ENCODE data around the gene VWA3B. TPM values are rescaled to one million over a fixed set of nuclear protein-coding genes. Genes with fewer than 3 reads are reported as not detected.

Gene VWA3B
- total RNA-seq, 1 donor from 2014 or later: not detected

- DNase-seq: no peak
Measured at GRCh38 chr2:98175811-98176210, 88.8 kb downstream of the VWA3B start.

- no peak for DNase-seq
Measured at GRCh38 chr2:98177286-98177685, 90.3 kb downstream of the VWA3B start.

- no peak for DNase-seq
Measured at GRCh38 chr2:98177986-98178385, 91.0 kb downstream of the VWA3B start.

GRCh38 chr2:98180456-98180855 lies 93.5 kb downstream of the VWA3B start:
- DNase-seq: no peak

GRCh38 chr2:98181346-98181745 lies 94.4 kb downstream of the VWA3B start:
- no peak for DNase-seq

GRCh38 chr2:98185801-98186200 lies 98.8 kb downstream of the VWA3B start:
- DNase-seq: no peak

- no peak for DNase-seq
Measured at GRCh38 chr2:98187194-98187593, 100.2 kb downstream of the VWA3B start.

- DNase-seq: no peak
Measured at GRCh38 chr2:98188351-98189046, 101.5 kb downstream of the VWA3B start.

- no peak for DNase-seq
Measured at GRCh38 chr2:98191883-98192282, 104.9 kb downstream of the VWA3B start.

- no peak for DNase-seq
Measured at GRCh38 chr2:98201576-98201975, 114.6 kb downstream of the VWA3B start.

GRCh38 chr2:98205889-98206288 lies 118.9 kb downstream of the VWA3B start:
- no peak for DNase-seq

- DNase-seq: no peak
Measured at GRCh38 chr2:98212092-98213000, 125.4 kb downstream of the VWA3B start.

GRCh38 chr2:98216616-98217015 lies 129.6 kb downstream of the VWA3B start:
- no peak for DNase-seq

- DNase-seq: no peak
Measured at GRCh38 chr2:98219152-98219551, 132.2 kb downstream of the VWA3B start.

- DNase-seq: no peak
Measured at GRCh38 chr2:98233941-98234340, 147.0 kb downstream of the VWA3B start.

- DNase-seq: no peak
Measured at GRCh38 chr2:98234776-98235175, 147.8 kb downstream of the VWA3B start.

GRCh38 chr2:98236935-98237334 lies 150.0 kb downstream of the VWA3B start:
- DNase-seq: no peak

GRCh38 chr2:98240786-98241398 lies 153.9 kb downstream of the VWA3B start:
- DNase-seq: no peak

GRCh38 chr2:98241592-98241991 lies 154.6 kb downstream of the VWA3B start:
- DNase-seq: no peak

- DNase-seq: no peak
Measured at GRCh38 chr2:98242003-98242402, 155.0 kb downstream of the VWA3B start.

GRCh38 chr2:98245491-98245890 lies 158.5 kb downstream of the VWA3B start:
- no peak for DNase-seq

GRCh38 chr2:98247383-98247782 lies 160.4 kb downstream of the VWA3B start:
- no peak for DNase-seq

- DNase-seq: no peak
Measured at GRCh38 chr2:98252038-98252773, 165.2 kb downstream of the VWA3B start.
